Measurements from ENCODE around the gene MCM8.

MCM8 gene

DNA sequence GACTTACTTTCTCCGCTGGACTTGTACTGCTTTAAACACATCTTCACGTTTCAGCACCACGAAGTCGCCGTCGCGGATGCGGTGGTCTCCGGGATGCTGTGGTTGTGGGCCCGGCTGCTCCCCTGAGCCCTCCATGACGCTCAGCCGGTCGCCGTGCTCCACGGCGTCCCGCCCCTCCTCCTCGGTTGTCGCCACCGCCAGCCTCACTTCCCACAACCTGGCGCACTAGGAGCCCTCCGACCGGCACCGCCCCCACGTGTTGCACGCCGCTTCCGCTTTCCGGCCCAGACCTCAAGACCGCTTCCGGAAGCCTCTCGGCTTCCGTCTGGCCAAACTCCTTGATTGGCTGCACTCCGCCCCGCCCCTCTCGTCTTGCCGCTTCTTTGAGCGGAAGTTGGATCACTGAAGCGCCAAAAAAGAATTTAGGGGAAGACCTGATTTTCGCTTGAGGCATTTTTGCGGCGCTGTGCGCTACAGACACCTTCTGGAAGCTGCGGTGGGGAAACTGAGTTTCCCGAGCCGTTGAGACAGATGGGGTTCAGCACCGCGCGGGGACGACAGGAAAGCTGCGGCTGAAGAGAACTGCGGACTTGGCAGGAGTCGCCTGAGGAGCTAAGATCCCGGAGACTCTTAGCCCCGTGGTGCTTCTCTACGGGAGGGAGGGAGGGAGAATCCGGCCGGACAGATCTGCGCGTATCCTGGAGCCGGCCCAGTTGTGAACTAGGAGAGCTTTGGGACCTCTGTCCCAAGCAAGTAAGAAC is at the start of gene MCM8, which contains the start of gene TRMT6:
TSS of gene MCM8 (plus strand) at position 382 of the 761 bp plus-strand sequence. CDS start 1,364 bp downstream, outside the sequence.
TSS of gene TRMT6 (minus strand) at position 263 of the 761 bp plus-strand sequence. CDS start at position 135, 128 bp downstream.
- TF ChIP-seq, protein P1, sequence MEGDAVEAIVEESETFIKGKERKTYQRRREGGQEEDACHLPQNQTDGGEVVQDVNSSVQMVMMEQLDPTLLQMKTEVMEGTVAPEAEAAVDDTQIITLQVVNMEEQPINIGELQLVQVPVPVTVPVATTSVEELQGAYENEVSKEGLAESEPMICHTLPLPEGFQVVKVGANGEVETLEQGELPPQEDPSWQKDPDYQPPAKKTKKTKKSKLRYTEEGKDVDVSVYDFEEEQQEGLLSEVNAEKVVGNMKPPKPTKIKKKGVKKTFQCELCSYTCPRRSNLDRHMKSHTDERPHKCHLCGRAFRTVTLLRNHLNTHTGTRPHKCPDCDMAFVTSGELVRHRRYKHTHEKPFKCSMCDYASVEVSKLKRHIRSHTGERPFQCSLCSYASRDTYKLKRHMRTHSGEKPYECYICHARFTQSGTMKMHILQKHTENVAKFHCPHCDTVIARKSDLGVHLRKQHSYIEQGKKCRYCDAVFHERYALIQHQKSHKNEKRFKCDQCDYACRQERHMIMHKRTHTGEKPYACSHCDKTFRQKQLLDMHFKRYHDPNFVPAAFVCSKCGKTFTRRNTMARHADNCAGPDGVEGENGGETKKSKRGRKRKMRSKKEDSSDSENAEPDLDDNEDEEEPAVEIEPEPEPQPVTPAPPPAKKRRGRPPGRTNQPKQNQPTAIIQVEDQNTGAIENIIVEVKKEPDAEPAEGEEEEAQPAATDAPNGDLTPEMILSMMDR (IDR thresholded peaks at IDR 0.05) = no peak

DNA sequence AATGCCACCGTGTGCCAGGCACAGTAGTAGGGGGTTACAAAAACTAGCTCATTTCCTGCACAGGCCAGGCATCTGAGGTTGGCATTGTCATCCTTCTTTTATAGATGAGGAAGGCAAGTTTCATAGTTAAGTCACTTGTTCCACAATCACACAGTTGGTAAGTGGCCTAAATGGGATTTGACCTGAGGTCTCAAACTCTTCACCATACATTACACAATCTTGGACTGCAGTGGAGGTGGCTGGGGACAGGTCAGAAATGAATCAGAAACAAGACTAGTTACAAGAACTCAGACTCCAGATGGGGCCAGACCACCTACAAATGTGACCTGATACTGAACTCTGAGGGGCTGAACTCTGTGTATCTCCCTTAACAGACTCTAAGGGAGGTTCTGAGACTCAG is 49.5 kb upstream of the MCM8 start:
- TF ChIP-seq, protein P1 (IDR thresholded peaks at IDR 0.05) = no peak

DNA sequence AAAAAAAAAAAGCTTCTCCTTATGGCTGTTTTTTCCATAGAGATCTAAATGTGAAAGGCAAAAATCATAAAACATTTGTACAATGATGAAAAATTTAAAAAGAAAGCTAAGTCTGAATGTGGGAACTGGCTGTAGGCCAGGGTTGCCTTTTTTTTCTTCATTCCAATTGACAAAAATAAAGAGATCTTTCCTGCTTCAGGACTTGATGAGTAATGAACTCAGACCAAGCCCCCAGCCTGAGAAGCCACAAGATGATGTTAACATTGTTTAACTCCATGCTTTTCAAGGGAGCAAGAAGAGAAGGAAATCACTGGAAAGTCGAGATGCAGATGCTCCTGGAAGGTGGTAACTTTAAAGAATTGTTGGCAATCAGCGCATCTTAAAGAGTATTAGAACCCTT is 41.5 kb upstream of the MCM8 start:
- TF ChIP-seq, protein P1 (IDR thresholded peaks at IDR 0.05) = no peak

DNA sequence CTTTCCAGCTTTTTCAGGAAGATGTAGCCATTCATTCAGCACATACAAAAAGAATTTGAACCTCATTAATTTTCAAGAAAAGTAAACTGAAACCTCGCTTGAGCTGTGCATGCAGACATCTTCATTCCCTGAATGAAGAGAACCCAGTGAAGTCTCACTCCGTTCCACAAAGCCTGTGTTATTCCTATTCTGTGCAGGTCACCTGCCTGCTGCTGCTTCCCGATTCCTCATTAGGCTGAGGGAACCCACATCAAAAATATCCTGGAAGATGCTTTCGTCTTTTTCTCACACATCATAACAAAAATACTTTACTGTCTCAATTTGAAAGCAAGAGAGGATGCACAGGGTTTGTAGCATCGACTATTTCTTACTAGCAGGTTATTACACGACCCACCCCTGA is 40.3 kb upstream of the MCM8 start:
- TF ChIP-seq, protein P1 (IDR thresholded peaks at IDR 0.05) = no peak

DNA sequence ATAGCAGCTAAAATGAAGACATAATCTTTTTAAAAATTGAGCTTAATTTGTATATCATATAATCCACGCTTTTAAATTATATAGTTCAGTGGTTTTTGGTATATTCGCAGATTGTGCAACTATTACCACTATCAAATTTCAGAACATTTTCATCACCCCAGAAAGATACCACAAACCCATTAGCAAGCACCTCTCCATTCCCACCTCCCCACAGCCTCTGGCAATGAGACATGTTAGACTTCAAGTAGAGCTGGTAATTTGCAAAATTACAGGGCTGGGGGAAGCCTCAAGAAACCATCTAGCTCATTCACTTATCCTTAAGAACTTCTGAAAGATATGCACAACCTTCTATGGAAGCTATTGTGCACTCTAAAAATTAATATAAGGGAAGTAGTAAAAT is 37.3 kb upstream of the MCM8 start:
- TF ChIP-seq, protein P1 (IDR thresholded peaks at IDR 0.05) = no peak

DNA sequence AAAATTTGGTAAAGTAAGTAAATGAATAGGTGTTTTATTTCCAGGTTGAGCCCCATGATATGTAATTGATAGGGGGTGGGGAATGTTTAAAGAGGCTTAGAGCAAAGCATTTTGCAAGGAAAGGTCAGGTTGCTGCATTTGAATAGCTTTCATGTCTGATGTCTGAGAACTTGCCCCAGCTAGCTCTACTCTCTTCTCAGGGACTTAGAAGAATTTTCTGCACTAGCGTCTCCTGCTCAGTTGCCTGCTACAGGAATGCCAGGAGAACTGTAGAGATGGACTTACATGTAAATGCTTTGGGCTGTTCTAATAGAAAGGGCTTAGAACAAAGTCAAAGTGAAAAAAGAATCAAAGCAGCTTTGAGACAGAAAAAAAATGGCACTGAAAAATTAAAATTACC is 35.6 kb upstream of the MCM8 start:
- TF ChIP-seq, protein P1 (IDR thresholded peaks at IDR 0.05) = no peak

DNA sequence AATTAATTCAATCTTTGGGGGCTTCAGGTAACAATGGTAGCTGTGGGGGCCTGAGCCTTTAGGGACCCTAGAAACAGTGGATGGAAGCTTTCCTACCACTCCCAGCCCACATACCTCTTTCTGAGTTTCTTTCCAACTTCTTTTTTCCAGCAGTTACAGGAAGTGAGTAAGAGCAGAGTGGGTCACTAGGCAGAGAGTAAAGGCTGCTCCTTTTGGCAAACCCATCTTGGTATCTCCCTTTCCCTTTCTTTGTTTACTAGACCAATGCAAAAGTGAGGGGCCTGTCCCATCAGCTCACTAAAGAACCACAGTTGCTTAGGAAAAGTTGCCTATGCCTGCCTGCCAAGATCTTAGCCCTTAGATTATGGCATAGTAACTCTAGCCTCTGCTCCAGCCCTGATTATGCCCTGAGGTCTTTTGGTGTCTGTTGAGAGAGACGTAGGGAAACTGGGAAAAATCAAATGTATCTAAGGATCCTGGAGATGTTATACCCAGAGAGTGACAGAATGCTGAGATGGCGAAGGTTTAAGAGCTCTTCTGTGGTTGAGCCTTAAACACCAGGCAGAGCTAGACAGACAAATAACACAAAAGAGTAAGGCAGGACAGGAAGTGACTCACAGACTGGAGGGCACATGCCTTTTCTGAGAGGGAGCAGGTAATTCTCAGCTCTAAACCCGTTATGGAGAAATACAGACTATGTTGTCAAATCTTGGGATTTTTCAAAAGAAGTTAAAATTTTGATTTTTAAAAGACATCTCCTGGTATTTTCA is 31.4 kb upstream of the MCM8 start:
- TF ChIP-seq, protein P1 (IDR thresholded peaks at IDR 0.05) = no peak

All from LNCAP (cell line).